ENCODE measurements around the gene NAP1L4. TPM values are rescaled to one million over a fixed set of nuclear protein-coding genes. Genes with fewer than 3 reads are reported as not detected.

NAP1L4 gene
- total RNA-seq, 1 donor from 2014 or later = 284 TPM

- Mint-ChIP-seq H3K27ac (peak overlapping the region; percentile 49), H3K36me3 (ENCODE audit: low read depth) (peaks cover 41% of the 10 kb centered on the region), H3K27me3 (ENCODE audit: insufficient read depth) (no peaks in the 10 kb centered on the region), H3K4me3 (no peak overlapping the region), H3K4me1 (ENCODE audit: low read depth) (peaks cover 32% of the 10 kb centered on the region), H3K9me3 (no peaks in the 10 kb centered on the region)
- intact Hi-C loops (cut with micrococcal nuclease) = no loop called here
- no peak for DNase-seq (ENCODE audit: low spot score)
These were observed 27.9 kb upstream of the NAP1L4 start for GRCh38 chr11:3020011-3020410.

- H3K36me3 Mint-ChIP-seq (ENCODE audit: low read depth) = peaks cover 45% of the 10 kb centered on the region
- H3K27ac Mint-ChIP-seq = peak overlapping the region; percentile 16
- intact Hi-C loops (cut with micrococcal nuclease) = no loop called here
- H3K27me3 Mint-ChIP-seq (ENCODE audit: insufficient read depth) = no peaks in the 10 kb centered on the region
- no peaks in the 10 kb centered on the region for H3K9me3 Mint-ChIP-seq
- no peak for DNase-seq (ENCODE audit: low spot score)
- H3K4me1 Mint-ChIP-seq (ENCODE audit: low read depth) = peaks cover 42% of the 10 kb centered on the region
- H3K4me3 Mint-ChIP-seq = no peak overlapping the region
These were observed 26.5 kb upstream of the NAP1L4 start for GRCh38 chr11:3018596-3018995.

- Mint-ChIP-seq H3K36me3 (ENCODE audit: low read depth) (peaks cover 40% of the 10 kb centered on the region), H3K4me3 (no peak overlapping the region), H3K27me3 (ENCODE audit: insufficient read depth) (no peaks in the 10 kb centered on the region), H3K4me1 (ENCODE audit: low read depth) (peaks cover 31% of the 10 kb centered on the region), H3K9me3 (no peaks in the 10 kb centered on the region), H3K27ac (peak overlapping the region; percentile 23)
- DNase-seq (ENCODE audit: low spot score) = no peak
- intact Hi-C loops (cut with micrococcal nuclease) = no loop called here
These were observed 24.7 kb upstream of the NAP1L4 start for GRCh38 chr11:3016861-3017260.

- intact Hi-C loops (cut with micrococcal nuclease) = no loop called here
- Mint-ChIP-seq H3K36me3 (ENCODE audit: low read depth) (peaks cover 44% of the 10 kb centered on the region), H3K4me3 (no peak overlapping the region), H3K9me3 (no peaks in the 10 kb centered on the region), H3K4me1 (ENCODE audit: low read depth) (peaks cover 29% of the 10 kb centered on the region), H3K27ac (peak overlapping the region; percentile 90), H3K27me3 (ENCODE audit: insufficient read depth) (no peaks in the 10 kb centered on the region)
- no peak for DNase-seq (ENCODE audit: low spot score)
These were observed 23.7 kb upstream of the NAP1L4 start for GRCh38 chr11:3015796-3016195.

- Mint-ChIP-seq H3K4me3 (peak overlapping the region; percentile 63), H3K9me3 (no peaks in the 10 kb centered on the region), H3K36me3 (ENCODE audit: low read depth) (peaks cover 40% of the 10 kb centered on the region), H3K27ac (peak overlapping the region; percentile 90), H3K4me1 (ENCODE audit: low read depth) (peaks cover 36% of the 10 kb centered on the region), H3K27me3 (ENCODE audit: insufficient read depth) (no peaks in the 10 kb centered on the region)
- intact Hi-C loops (cut with micrococcal nuclease) = loop anchor here (1.0 kb wide), 2 partner anchors 23 to 42 kb away; partner anchors contain the start of genes CARS1 and NAP1L4
- DNase-seq (ENCODE audit: low spot score) = no peak
These were observed 22.8 kb upstream of the NAP1L4 start for GRCh38 chr11:3014943-3015342.

GRCh38 chr11:3014057-3014938 is 22.2 kb upstream of the NAP1L4 start:
- peak overlapping the region; percentile 90 for H3K27ac Mint-ChIP-seq
- peak overlapping the region; percentile 63 for H3K4me3 Mint-ChIP-seq
- peaks cover 41% of the 10 kb centered on the region for H3K36me3 Mint-ChIP-seq (ENCODE audit: low read depth)
- DNase-seq (ENCODE audit: low spot score) = peak; percentile 72
- H3K9me3 Mint-ChIP-seq = no peaks in the 10 kb centered on the region
- no peaks in the 10 kb centered on the region for H3K27me3 Mint-ChIP-seq (ENCODE audit: insufficient read depth)
- peaks cover 41% of the 10 kb centered on the region for H3K4me1 Mint-ChIP-seq (ENCODE audit: low read depth)
- intact Hi-C loops (cut with micrococcal nuclease) = loop anchor here (1.0 kb wide), 2 partner anchors 22 to 43 kb away; partner anchors contain the start of genes CARS1 and NAP1L4

GRCh38 chr11:3011891-3012885 is 20.1 kb upstream of the NAP1L4 start:
- Mint-ChIP-seq H3K27ac (no peak overlapping the region), H3K27me3 (ENCODE audit: insufficient read depth) (no peaks in the 10 kb centered on the region), H3K9me3 (no peaks in the 10 kb centered on the region), H3K4me3 (no peak overlapping the region), H3K4me1 (ENCODE audit: low read depth) (peaks cover 47% of the 10 kb centered on the region), H3K36me3 (ENCODE audit: low read depth) (peaks cover 36% of the 10 kb centered on the region)
- intact Hi-C loops (cut with micrococcal nuclease) = no loop called here
- no peak for DNase-seq (ENCODE audit: low spot score)

GRCh38 chr11:3010521-3011275 is 18.6 kb upstream of the NAP1L4 start:
- H3K4me3 Mint-ChIP-seq = peak overlapping the region; percentile 22
- no peak for DNase-seq (ENCODE audit: low spot score)
- H3K27me3 Mint-ChIP-seq (ENCODE audit: insufficient read depth) = no peaks in the 10 kb centered on the region
- peaks cover 47% of the 10 kb centered on the region for H3K4me1 Mint-ChIP-seq (ENCODE audit: low read depth)
- intact Hi-C loops (cut with micrococcal nuclease) = no loop called here
- no peaks in the 10 kb centered on the region for H3K9me3 Mint-ChIP-seq
- peak overlapping the region; percentile 83 for H3K27ac Mint-ChIP-seq
- H3K36me3 Mint-ChIP-seq (ENCODE audit: low read depth) = peaks cover 40% of the 10 kb centered on the region

- H3K9me3 Mint-ChIP-seq = no peaks in the 10 kb centered on the region
- DNase-seq (ENCODE audit: low spot score) = no peak
- H3K4me1 Mint-ChIP-seq (ENCODE audit: low read depth) = peaks cover 42% of the 10 kb centered on the region
- no peak overlapping the region for H3K4me3 Mint-ChIP-seq
- H3K27ac Mint-ChIP-seq = peak overlapping the region; percentile 85
- no peaks in the 10 kb centered on the region for H3K27me3 Mint-ChIP-seq (ENCODE audit: insufficient read depth)
- peaks cover 38% of the 10 kb centered on the region for H3K36me3 Mint-ChIP-seq (ENCODE audit: low read depth)
- intact Hi-C loops (cut with micrococcal nuclease) = no loop called here
These were observed 17.9 kb upstream of the NAP1L4 start for GRCh38 chr11:3010004-3010403.

GRCh38 chr11:3009481-3009880 is 17.4 kb upstream of the NAP1L4 start:
- no peaks in the 10 kb centered on the region for H3K27me3 Mint-ChIP-seq (ENCODE audit: insufficient read depth)
- intact Hi-C loops (cut with micrococcal nuclease) = no loop called here
- H3K4me3 Mint-ChIP-seq = no peak overlapping the region
- no peak for DNase-seq (ENCODE audit: low spot score)
- H3K4me1 Mint-ChIP-seq (ENCODE audit: low read depth) = peaks cover 37% of the 10 kb centered on the region
- no peaks in the 10 kb centered on the region for H3K9me3 Mint-ChIP-seq
- H3K27ac Mint-ChIP-seq = peak overlapping the region; percentile 85
- peaks cover 37% of the 10 kb centered on the region for H3K36me3 Mint-ChIP-seq (ENCODE audit: low read depth)

GRCh38 chr11:3008746-3009336 is 16.7 kb upstream of the NAP1L4 start:
- intact Hi-C loops (cut with micrococcal nuclease) = no loop called here
- Mint-ChIP-seq H3K36me3 (ENCODE audit: low read depth) (peaks cover 37% of the 10 kb centered on the region), H3K9me3 (no peaks in the 10 kb centered on the region), H3K27me3 (ENCODE audit: insufficient read depth) (no peaks in the 10 kb centered on the region), H3K4me3 (no peak overlapping the region), H3K4me1 (ENCODE audit: low read depth) (peaks cover 30% of the 10 kb centered on the region), H3K27ac (peak overlapping the region; percentile 76)
- no peak for DNase-seq (ENCODE audit: low spot score)

Measured in activated T-helper 1 cell treated with anti-CD3 and anti-CD28 coated beads, Interleukin-12 subunit alpha, Interleukin-12 subunit beta, Interleukin-2, Interleukin-4 antibody, amounts not matched to agents 30 ng/mL and 10 ng/mL and 1 ng/mL, durations not matched to agents 14 hours and 24 hours and 36 hours (primary cell).